Measurements from ENCODE around the gene CLIC5.

CLIC5 gene

GRCh38 chr6:46032110-46032998, 16.7 kb upstream of the CLIC5 start:
- DNase-seq: no peak

GRCh38 chr6:46029602-46030001, 13.9 kb upstream of the CLIC5 start:
- no peak for DNase-seq

GRCh38 chr6:46026307-46026706, 10.6 kb upstream of the CLIC5 start:
- no peak for DNase-seq

- no peak for DNase-seq
Observed at GRCh38 chr6:46025573-46025972, 9.9 kb upstream of the CLIC5 start.

GRCh38 chr6:46024124-46024769, 8.6 kb upstream of the CLIC5 start:
- DNase-seq: no peak

GRCh38 chr6:46023216-46023915, 7.7 kb upstream of the CLIC5 start:
- peak; percentile 6 for DNase-seq

- no peak for DNase-seq
Observed at GRCh38 chr6:46022106-46022948, 6.7 kb upstream of the CLIC5 start.

- DNase-seq: no peak
Observed at GRCh38 chr6:46017726-46018125, 2.1 kb upstream of the CLIC5 start.

GRCh38 chr6:46016063-46016608, 476 bp upstream of the CLIC5 start:
- DNase-seq: no peak

GRCh38 chr6:46014511-46015118, 1.0 kb downstream of the CLIC5 start:
- DNase-seq: no peak

- no peak for DNase-seq
Observed at GRCh38 chr6:46014046-46014445, 1.6 kb downstream of the CLIC5 start.

- no peak for DNase-seq
Observed at GRCh38 chr6:46013639-46014038, 2.0 kb downstream of the CLIC5 start.

- DNase-seq: no peak
Observed at GRCh38 chr6:46012834-46013233, 2.8 kb downstream of the CLIC5 start.

- DNase-seq: no peak
Observed at GRCh38 chr6:46011188-46012085, 4.2 kb downstream of the CLIC5 start.

- DNase-seq: no peak
Observed at GRCh38 chr6:46010771-46011170, 4.9 kb downstream of the CLIC5 start.

- DNase-seq: no peak
Observed at GRCh38 chr6:46010270-46010669, 5.4 kb downstream of the CLIC5 start.

- DNase-seq: no peak
Observed at GRCh38 chr6:46002264-46002663, 13.4 kb downstream of the CLIC5 start.

GRCh38 chr6:46000905-46001304, 14.8 kb downstream of the CLIC5 start:
- DNase-seq: no peak

- no peak for DNase-seq
Observed at GRCh38 chr6:45998524-45998923, 17.1 kb downstream of the CLIC5 start.

GRCh38 chr6:45997875-45998506, 17.7 kb downstream of the CLIC5 start:
- no peak for DNase-seq

Data from fibroblast of upper back skin (primary cell).